GM21619 (cell line): ENCODE results near the gene TRAK1.

ENCODE experiments used
- ATAC-seq: cut with Tn5 transposase; IDR thresholded peaks from one replicate; pipeline ENCODE4 v1.9.1; 2021; ENCODE audit not compliant: unreplicated experiment

The TRAK1 gene

GRCh38 chr3:42198709-42199108, 107.6 kb downstream of the TRAK1 start:
- ATAC-seq = no peak

- no peak for ATAC-seq
Measured at GRCh38 chr3:42202217-42202865, 111.2 kb downstream of the TRAK1 start.

- no peak for ATAC-seq
Measured at GRCh38 chr3:42204867-42205599, 113.9 kb downstream of the TRAK1 start.

- ATAC-seq = peak; percentile 85
Measured at GRCh38 chr3:42205800-42206514, 114.8 kb downstream of the TRAK1 start.

GRCh38 chr3:42209917-42210316, 118.8 kb downstream of the TRAK1 start:
- no peak for ATAC-seq

GRCh38 chr3:42210726-42211125, 119.6 kb downstream of the TRAK1 start:
- ATAC-seq = no peak

GRCh38 chr3:42213417-42213816, 122.3 kb downstream of the TRAK1 start:
- peak; percentile 31 for ATAC-seq

GRCh38 chr3:42214064-42214463, 122.9 kb downstream of the TRAK1 start:
- peak; percentile 25 for ATAC-seq

- peak; percentile 62 for ATAC-seq
Measured at GRCh38 chr3:42214565-42215283, 123.6 kb downstream of the TRAK1 start.

GRCh38 chr3:42216302-42216701, 125.1 kb downstream of the TRAK1 start:
- ATAC-seq = peak; percentile 76

GRCh38 chr3:42216931-42217333, 125.8 kb downstream of the TRAK1 start:
- ATAC-seq = no peak

- no peak for ATAC-seq
Measured at GRCh38 chr3:42220436-42221121, 129.4 kb downstream of the TRAK1 start.

- ATAC-seq = no peak
Measured at GRCh38 chr3:42222942-42223693, 132.0 kb downstream of the TRAK1 start.

- no peak for ATAC-seq
Measured at GRCh38 chr3:42224178-42224577, 133.0 kb downstream of the TRAK1 start.

- ATAC-seq = no peak
Measured at GRCh38 chr3:42224658-42225421, 133.7 kb downstream of the TRAK1 start.

- ATAC-seq = no peak
Measured at GRCh38 chr3:42225486-42226363, 134.6 kb downstream of the TRAK1 start.

- ATAC-seq = no peak
Measured at GRCh38 chr3:42226470-42227425, 135.6 kb downstream of the TRAK1 start.
